Right lung (tissue), 5 donors: ENCODE results near the gene RAD51B. TPM values are rescaled to one million over a fixed set of nuclear protein-coding genes. Genes with fewer than 3 reads are reported as not detected.
"Not testable (repeated sequence)": the region's sequence is repeated elsewhere in the genome, so short reads cannot be mapped to it uniquely, and the experiment has no call there.

Source experiments
- DNase-seq, 2 donors: peaks; one replicate each; pipeline ENCODE4 v3.0.0-alpha.2; 2013
- polyA plus RNA-seq, 5 donors: library from polyadenylated mRNA; unstranded; fragments of 120-200 nt; gene quantifications; one replicate each; pipeline versions ENCODE4 v1.2.1 to v1.2.3, GENCODE V29; 2013; ENCODE audit warnings: inconsistent platforms in 1 of 5, low replicate concordance in 1 of 5; ENCODE audit not compliant: insufficient read length in 5 of 5, insufficient read depth in 1 of 5

Gene RAD51B
- polyA plus RNA-seq, 5 donors, result 8.1 to 15.5 (median 11.8) TPM

DNA sequence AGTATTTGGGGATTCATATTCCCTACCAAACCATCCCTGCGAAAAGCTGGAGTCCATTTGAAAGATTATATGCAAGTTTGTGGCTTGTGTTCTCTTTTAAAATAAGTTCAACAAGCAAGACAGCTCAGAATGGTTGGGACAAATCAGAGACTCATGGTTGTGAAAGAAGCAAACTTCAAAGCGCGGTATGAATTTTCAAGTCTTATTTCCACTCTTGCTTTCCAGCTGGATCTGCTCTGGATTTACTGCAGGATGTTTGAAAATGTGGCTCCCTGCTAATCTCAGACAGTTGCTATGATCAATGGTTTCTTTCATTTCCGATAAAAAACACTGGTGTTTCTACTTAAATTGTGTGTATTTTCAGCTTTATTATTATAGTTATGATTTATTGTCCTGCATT lies 477.5 kb downstream of the RAD51B start:
- peak; percentile 57 to 78 for DNase-seq

DNA sequence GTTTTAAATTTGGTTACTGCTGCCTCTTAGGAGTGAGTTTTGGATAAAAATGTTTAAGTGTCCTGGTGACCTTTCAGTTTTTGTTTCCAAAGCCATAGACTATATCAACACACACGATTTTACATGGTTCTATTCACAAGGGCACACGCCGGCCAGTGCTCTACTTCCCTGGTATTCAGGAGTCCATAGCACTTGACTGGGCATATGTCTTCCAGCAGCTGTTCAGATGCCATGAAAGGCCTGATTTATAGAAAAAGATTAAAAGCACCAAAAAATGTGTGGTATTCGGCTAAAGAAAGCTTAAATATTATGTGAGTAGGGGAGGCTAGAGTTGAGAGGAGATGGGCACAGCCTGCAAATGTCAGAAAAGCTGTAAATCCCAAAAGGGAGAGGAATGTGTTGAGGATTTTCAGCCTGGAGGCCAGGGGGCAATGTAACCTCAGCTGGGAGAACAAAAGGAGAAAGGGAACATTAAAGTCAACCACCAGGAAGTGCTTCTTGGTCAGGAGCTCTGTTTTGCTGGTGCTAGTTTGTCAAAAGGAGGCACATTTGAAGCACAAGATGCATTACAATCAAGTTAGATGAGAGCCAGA lies 478.4 kb downstream of the RAD51B start:
- DNase-seq, result no peak

DNA sequence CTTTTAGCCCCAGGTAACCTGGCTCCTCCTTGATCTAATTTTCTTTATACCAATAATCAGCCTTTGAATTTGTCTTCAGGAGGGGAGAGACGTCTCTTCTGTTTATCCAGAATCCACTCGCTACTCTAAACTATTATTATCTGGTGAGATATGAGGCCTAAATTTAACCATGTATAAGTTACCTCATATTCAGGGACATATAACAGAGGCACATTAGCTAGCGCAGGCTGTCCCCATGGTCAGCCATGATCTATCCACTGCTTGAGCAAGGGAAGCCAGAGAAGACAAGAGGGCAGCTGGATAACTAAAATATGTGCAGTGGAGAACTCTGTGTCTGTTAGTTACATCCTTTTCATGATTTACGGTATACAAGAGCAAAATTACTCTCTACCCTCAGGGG lies 481.0 kb downstream of the RAD51B start:
- no peak for DNase-seq

DNA sequence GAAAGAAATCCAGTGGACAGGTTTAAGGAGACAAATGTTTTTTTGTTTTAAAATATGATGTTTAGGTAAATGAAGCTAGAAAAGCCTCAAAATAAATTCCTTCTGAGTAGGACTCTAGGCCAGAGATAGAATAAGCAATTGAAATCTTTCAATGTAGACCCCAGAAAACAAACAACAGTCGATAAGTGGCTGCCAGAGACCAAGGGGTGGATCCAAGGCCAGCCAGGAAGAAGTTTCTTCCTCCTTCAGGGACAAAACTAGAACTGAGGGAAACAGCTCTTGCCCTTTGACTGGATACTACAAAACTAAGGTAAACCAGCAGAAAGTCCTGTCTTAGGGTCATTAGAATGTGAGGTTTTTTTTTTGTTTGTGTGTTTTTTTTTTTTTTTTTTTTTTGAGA lies 481.6 kb downstream of the RAD51B start:
- DNase-seq, result no peak

DNA sequence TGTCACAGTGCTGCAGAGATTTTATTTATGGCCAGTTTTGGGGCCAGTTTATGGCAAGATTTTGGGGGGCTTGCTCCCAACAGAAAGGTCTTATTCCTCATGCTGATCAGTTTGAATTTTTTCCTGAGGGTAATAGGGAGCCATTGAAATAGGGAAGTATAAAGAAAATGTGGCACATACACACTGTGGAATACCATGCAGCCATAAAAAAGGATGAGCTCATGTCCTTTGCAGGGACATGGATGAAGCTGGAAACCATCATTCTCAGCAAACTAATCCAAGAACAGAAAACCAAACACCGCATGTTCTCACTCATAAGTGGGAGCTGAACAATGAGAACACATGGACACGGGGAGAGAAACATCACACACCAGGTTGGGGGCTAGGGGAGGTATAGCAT lies 483.4 kb downstream of the RAD51B start:
- DNase-seq, result not testable (repeated sequence)

DNA sequence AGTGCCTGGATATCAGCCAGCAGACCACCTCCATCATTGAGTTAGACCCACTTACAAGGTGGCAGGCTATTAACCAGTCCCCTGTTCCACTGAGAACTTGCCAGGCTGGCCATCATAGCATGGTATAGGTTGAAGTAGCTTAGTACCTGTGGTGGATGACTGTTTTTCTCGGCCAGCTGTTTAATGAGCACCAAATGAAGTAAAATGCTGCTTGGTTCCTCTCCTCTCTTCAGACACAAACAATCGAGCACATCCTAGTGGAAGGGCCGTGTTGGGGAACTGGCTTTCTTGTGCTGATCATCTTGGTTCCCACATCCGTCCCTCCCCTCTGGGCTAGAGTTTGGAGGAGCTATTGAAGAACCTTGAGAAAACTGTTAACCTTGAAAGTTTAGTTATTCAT lies 486.2 kb downstream of the RAD51B start:
- DNase-seq, result no peak

DNA sequence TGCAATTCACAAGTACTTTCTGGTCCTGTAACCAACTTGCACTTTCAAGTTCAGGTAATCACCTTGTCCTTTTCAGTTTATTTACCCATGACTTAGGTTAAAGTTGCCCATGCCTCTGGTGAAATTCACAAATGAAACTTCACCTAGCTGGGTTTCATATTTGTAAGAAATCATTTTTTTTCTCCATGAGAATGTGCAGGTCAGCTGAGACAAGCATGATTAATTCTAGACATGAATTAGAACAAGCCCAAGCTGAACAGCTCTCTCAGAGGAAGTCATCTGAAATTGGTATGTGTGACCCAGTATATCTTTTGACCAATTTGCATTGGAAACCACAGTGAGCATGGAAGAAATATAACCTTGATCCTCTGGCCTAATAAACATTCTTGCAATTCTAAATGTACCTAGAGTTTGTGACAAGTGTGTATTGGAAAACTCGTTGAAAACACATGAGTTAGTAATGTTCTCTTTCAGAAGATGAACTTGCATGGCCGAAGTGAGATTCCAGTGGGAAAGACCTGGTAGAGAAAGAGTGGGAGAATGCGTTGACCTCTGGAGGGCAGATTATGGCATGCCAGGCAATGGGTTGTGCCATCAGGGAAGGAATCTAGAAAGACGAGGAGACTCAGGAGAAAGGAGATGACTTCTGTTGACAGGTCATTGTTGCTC lies 486.8 kb downstream of the RAD51B start:
- no peak for DNase-seq

DNA sequence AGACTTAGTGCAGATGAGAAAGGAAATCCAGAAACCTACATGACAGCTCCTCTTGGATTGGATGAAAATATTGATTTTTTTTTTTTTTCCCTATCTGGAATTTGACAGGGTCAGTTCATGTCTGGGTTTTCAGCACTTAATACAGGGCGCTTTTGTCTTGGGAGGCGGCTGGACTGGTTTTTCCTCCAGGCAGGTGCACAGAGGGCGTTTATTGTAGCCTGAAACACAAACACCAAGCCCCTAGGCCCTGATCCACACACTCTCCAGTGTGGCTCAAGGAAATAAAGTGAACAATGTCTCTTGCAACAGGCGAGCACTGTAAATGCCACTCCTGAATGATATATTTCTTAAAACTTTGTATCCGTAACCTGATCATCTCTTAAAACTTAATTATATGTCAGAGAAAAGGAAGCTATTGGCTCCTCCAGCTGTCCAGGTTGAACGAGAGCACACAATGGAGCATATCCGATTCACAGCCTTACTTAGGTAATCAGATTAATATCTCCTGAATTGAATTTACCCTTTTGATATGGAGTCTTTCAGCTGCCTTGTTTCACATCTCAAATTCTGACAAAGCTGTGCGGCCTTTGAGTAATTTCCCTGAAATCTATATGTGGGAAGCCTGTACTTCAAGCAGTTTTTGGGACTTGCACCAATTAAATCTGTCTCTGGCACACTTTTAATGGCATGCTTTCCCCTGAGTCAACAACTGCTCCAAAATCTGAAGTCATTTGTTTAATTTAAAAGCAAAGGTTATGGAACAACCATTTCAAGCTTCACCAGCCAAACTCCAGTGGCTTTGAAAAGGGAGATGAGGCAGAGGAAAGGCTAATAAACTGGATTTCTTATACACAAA lies 487.6 kb downstream of the RAD51B start:
- peak; percentile 76 to 77 for DNase-seq

DNA sequence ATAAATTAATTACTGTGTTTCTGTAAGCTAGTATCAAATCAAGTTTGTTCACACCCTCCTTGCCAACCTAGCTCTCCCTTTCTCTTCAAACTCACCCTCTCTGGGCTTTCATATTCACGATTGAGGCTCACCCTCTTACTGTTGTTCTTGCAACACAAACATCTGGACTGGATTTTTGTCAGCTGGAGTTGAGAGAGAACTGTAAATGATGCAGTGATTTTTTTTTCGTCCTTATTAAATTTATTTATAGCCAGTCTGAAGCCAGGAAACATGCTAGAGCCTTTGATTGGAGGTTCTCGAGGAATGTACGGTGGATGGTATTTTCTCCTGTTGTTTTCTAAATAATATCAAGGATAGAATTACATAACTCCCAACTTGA lies 488.2 kb downstream of the RAD51B start:
- peak; percentile 84 to 87 for DNase-seq

DNA sequence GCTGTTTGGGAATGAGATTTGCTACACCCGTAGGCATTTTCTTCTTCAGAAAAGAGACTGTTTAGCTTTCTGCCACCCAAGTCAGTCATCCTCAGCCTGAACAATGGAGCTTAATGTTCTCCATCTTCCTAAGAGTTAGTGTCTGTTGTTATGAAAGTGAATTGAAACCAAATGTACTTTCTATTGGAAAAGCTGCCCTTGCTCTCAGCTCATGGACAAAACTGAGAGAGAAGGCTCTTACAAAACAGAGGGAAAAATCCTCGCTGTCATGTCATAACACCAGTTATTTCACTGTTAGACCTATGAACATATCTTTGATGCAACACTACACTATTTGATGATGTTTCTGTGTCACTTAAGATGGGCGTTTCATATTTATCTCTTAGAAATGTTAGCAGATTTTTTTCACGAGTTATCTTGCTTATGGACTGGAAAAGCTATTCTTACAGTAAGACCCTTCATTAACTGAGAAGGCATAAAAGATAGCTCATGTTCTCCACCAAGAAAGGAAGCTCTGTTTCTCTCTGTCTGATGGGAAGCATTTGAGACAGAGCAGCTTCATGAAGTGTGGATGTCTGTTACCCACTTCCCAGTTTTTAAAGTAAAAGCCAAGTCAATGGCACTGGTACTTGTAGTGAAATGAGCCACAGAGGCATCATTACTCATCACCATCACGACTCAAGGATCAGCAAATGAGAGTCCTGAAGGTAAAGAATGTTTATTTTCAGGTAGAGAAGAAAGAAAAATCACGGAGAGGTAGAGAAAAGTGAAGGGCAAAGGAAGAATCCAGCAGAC lies 489.3 kb downstream of the RAD51B start:
- DNase-seq, result no peak

DNA sequence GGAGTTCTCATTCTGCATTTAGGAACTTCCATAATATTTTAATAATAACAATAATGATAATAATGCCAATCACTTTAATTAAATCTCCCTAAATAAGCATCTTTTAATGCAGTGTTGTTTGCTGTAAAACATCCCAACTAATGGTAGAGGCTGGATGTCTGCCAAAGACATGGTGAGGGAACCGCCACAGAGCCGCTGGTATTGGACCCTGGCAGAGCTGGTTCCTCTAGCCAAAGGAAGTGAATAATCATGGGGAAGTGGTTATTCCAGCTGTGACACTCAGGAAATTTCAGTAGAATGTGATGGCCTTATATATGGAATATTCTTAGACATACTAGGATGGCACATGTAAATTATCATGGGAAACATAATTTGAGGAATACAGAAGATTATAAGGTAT lies 490.0 kb downstream of the RAD51B start:
- no peak for DNase-seq

DNA sequence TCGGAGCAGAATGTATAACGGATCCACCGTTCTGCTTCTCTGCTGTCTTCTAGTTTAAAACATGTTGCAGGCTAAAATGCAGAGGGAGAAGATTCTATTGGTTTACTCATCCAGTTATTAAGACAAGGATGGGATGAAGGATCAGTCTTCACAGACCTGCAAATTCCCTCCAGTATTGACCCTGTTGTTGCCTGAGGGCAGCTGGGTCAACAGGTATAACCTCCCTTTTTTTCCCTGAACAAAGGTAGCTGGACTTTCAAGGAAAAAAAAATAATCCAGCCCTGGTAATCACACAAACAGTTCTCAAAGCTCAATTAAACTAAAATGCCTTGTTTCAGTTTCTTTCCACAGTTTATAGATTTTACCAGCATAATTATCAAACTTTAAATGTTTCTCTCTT lies 492.7 kb downstream of the RAD51B start:
- no peak for DNase-seq

DNA sequence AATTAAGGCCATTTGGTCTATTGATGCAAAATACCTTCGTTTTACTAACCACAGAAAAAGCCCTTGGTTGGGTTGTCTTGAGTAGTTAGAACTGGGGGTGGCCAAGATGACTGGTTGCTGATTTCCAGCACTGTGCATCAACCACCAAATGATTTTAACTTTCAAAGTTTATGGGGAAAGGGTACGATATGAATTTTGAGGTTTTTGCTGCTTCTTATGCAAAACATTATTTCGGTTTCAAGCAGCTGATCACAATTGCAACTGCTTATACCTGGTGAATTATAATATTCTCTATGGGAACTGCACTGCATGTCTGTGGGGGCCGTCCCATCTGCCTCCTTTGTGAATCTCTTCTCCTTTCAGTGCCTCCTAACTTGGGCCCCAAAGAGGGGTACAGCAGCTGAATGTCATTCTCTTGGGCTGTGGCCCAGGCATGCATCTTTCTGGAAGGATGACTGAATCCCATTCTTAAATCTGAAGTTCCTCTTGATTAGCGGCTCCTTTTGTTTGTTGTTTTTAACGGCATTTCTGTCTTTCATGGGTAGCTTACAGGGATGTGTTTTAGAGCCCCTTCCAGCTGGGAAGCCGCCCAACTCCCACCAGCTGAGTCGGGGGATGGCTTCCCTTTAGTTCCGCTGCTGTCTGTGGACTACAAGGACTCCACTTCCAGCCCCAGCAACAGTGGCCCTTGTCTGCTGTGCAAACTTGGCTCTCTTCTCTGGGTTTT lies 493.5 kb downstream of the RAD51B start:
- no peak for DNase-seq

DNA sequence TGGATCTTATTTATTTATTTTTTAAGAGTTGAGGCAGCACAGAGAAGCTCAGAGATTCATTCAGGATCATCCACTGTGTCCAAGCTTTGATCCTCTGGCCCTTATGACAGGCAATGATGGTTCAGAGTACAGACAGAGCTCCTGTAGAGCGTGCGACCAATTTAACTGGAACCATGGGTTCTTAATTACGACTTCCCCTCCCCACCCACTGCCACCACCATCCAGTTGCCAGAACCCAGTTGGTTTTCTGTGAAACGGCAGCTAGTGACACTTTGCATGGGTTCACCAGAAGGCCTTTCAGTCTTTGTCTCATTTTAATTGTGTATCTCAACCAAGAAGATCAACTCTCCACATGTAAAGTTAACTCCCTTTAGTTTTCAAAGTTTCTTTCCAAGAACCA lies 495.1 kb downstream of the RAD51B start:
- no peak for DNase-seq

DNA sequence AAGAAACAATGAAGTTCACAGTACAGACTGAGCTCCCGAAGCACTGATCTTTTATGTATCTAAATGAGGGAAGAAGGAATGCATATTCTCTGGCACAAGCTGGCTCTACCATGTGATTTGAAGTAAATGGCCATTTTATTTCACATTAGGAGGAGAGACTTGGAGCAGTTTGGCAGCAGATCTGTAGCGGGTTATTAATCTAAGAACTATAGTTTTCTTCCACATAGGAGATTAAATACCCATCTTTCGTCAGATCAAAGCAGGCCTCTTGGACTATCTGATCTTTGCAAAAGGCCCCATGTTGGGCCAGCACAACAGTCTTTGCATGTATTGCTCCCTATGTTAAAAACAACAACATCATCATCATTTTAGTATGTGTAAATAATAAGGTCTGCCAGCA lies 495.5 kb downstream of the RAD51B start:
- DNase-seq, result peak; percentile 82 to 91

DNA sequence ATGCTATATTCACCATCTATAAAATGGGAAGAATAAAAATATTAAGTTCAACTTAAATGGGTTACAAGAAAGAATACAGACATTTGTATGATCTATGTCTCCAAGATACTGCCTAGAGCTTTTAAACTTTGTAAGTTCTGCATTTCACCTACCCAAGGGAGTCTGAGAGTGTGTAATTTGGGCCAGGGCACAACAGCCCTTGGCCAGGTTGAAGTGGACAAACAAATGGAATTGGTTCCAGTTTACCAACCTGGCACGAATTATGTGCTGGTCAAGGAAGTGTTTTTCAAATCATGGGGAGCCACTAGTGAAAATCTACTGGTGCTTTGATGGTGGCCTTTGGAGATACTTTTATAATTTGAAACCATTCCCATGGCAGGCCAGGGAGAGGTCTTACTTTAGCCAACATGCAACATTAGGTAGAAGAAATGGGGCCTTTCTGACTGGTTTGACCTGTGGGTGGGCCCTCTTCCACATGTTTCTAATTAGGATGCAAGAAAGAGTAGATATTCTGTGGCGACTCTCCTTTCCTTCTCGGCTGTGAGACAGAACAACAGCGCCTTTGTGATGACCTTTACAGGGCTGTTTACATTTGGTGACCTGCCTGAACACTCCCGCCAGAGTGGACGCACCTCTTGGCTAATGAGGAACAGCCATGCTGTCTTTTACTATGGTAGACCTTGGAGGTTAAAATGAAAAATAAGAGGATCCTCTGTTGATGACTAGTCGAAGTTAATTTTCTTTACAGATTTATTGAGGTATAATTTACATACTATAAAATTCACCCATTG lies 496.7 kb downstream of the RAD51B start:
- no peak for DNase-seq

DNA sequence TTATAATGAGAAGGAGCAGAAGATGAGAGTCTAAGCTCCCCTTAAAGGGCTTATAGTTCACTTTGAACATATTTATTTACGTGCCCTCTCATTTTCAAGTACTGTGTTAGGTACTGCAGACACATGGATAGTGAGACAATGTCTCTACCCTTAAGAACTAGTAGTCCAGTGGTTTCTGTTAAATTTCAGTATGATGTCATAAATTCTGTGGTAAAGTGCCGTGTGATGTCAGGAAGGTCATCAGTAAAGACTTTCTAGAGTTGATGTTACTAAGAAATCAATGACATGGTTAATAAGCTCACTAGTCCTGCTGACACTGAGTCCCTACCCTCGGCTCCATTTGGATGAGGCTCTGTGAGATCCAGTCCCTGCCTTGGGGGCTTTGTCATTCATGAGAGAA lies 497.7 kb downstream of the RAD51B start:
- no peak for DNase-seq

DNA sequence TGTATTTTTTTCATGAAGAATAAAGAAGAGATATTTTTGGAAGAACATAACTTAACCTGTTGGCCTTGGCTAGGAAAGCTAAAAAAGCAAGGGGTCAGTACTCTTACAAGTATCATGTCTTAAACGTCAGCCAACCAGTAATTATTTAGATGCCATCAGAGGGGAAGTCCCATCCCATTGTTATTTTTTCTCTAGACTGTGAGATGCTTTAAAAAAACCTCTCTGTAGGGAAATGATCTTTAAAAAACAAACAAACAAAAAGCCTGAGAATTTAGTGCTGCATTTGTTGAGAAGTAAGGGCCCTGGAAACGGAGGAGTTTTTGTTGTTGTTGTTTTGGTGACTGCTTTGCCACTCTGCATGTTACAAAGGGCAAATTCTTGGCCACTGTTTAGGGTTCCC lies 499.2 kb downstream of the RAD51B start:
- DNase-seq, result no peak

DNA sequence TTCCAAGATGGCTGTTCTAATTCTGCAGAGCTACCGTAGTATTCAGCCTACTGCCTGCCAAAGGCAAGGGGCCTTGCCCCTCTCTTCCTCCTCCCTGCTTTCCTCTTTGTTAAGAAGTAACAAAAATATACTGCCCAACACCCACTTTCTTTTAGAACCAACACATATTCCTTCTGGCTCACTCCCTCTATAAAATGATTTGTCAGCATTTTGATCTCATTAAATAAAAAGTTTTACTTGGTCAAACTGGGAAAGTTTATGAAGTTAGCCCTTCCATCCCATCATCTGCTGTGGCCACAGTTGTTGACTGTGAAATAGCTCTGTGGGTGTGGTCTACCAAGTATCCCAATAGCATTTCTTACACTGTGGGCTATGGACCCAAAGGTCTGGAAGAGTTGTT lies 500.9 kb downstream of the RAD51B start:
- no peak for DNase-seq

DNA sequence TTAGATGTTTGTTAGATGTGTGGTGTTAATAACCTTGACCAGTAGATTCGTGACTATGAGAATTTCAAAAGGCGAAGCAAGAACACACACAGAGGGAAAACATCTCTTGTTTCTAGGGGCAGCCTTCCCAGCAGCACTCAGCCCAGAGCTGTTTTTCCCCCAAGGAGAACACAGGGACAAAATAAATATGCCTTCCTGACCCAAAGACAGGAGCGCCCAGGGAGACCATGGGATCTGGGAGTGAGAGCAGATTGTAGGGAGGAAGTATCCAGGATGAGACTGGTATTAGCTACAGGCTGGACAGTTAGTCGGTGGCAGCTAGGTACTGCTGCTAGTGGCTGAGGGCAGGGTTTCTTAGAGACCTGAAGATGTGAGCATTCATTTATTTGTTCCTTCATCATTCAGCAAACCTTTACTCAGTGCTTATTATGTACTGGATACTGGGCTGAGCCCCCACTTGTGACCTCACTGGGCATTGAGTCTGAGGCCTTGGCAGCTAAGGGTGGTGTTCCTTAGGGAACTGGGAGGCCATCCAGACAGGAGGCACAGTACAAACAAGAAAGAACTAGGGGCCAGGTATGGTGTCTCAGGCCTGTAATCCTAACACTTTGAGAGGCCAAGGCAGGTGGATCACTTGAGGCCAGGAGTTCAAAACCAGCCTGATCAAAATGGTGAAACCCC lies 503.5 kb downstream of the RAD51B start:
- no peak for DNase-seq
